ENCODE results near the gene FKBP5. TPM values are rescaled to one million over a fixed set of nuclear protein-coding genes. Genes with fewer than 3 reads are reported as not detected.

Gene FKBP5
- total and polyA plus RNA-seq, 10 of the 15 experiments (the other 5 are each of a cell fraction or from before 2014, with no cell fraction given) = 29.0 to 123 (median 62.3) TPM

DNA sequence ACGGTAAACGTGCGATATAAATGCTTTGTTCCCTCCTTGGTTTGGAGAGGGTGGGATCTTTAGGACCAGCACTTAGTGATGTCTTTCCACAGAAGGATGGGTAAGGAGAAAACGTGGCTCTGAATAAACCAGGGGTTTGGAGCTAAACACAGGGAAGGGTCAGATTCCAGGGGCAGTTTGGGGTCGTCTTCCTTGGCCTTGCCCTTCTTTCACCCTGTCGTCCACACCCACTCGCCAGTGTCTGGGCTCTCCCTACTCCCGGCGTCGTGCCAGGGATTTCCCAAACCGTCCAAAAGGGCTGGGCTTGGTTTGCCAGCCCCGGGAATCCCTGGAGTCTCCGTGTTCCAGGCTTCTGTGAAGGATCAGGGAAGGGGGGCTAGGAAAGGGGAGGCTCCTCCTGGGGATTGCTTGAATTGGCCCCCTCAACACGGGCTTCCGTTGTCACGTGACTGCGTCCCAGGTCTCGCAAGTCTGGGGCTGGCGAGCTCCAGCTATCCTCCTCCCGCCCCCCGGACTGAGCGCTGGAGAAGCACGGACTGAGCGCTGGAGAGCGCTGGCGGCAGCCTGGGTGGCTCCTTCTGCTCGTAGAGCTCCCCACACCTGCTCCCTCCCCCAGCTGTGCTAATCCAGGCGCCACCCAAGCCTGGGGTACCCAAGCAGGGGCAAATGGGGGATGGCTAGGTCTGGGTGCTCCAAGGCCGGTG, 38.7 kb upstream of the FKBP5 start (continued):
- TF ChIP-seq, protein P1, sequence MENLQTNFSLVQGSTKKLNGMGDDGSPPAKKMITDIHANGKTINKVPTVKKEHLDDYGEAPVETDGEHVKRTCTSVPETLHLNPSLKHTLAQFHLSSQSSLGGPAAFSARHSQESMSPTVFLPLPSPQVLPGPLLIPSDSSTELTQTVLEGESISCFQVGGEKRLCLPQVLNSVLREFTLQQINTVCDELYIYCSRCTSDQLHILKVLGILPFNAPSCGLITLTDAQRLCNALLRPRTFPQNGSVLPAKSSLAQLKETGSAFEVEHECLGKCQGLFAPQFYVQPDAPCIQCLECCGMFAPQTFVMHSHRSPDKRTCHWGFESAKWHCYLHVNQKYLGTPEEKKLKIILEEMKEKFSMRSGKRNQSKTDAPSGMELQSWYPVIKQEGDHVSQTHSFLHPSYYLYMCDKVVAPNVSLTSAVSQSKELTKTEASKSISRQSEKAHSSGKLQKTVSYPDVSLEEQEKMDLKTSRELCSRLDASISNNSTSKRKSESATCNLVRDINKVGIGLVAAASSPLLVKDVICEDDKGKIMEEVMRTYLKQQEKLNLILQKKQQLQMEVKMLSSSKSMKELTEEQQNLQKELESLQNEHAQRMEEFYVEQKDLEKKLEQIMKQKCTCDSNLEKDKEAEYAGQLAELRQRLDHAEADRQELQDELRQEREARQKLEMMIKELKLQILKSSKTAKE (IDR thresholded peaks at IDR 0.05; ENCODE audit: low read depth, poor library complexity, severe bottlenecking) = no peak
- TF ChIP-seq ASH2L (IDR thresholded peaks at IDR 0.05; ENCODE audit: borderline replicate concordance, low read depth) = no peak
- TF ChIP-seq, protein P2, sequence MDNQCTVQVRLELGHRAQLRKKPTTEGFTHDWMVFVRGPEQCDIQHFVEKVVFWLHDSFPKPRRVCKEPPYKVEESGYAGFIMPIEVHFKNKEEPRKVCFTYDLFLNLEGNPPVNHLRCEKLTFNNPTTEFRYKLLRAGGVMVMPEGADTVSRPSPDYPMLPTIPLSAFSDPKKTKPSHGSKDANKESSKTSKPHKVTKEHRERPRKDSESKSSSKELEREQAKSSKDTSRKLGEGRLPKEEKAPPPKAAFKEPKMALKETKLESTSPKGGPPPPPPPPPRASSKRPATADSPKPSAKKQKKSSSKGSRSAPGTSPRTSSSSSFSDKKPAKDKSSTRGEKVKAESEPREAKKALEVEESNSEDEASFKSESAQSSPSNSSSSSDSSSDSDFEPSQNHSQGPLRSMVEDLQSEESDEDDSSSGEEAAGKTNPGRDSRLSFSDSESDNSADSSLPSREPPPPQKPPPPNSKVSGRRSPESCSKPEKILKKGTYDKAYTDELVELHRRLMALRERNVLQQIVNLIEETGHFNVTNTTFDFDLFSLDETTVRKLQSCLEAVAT (IDR thresholded peaks at IDR 0.05) = no peak
- TF ChIP-seq WRNIP1 (IDR thresholded peaks at IDR 0.05; ENCODE audit: borderline replicate concordance, low read depth, low read length) = no peak
- no peak for TF ChIP-seq CREB1 (IDR thresholded peaks at IDR 0.05; ENCODE audit: low read depth)
- TF ChIP-seq SUZ12 (IDR thresholded peaks at IDR 0.05; ENCODE audit: unreplicated experiment) = no peak
- TF ChIP-seq SMARCA5 (IDR thresholded peaks at IDR 0.05) = 0 out of 2 replicates have a peak, but pooled peaks have one; percentile 63
- TF ChIP-seq, protein P3, sequence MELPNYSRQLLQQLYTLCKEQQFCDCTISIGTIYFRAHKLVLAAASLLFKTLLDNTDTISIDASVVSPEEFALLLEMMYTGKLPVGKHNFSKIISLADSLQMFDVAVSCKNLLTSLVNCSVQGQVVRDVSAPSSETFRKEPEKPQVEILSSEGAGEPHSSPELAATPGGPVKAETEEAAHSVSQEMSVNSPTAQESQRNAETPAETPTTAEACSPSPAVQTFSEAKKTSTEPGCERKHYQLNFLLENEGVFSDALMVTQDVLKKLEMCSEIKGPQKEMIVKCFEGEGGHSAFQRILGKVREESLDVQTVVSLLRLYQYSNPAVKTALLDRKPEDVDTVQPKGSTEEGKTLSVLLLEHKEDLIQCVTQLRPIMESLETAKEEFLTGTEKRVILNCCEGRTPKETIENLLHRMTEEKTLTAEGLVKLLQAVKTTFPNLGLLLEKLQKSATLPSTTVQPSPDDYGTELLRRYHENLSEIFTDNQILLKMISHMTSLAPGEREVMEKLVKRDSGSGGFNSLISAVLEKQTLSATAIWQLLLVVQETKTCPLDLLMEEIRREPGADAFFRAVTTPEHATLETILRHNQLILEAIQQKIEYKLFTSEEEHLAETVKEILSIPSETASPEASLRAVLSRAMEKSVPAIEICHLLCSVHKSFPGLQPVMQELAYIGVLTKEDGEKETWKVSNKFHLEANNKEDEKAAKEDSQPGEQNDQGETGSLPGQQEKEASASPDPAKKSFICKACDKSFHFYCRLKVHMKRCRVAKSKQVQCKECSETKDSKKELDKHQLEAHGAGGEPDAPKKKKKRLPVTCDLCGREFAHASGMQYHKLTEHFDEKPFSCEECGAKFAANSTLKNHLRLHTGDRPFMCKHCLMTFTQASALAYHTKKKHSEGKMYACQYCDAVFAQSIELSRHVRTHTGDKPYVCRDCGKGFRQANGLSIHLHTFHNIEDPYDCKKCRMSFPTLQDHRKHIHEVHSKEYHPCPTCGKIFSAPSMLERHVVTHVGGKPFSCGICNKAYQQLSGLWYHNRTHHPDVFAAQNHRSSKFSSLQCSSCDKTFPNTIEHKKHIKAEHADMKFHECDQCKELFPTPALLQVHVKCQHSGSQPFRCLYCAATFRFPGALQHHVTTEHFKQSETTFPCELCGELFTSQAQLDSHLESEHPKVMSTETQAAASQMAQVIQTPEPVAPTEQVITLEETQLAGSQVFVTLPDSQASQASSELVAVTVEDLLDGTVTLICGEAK (IDR thresholded peaks at IDR 0.05; ENCODE audit: borderline replicate concordance) = 0 out of 2 replicates have a peak, but pooled peaks have one; percentile 18
- peak; percentile 69; the same call in 1 of the 2 replicates for TF ChIP-seq LARP7 (IDR thresholded peaks at IDR 0.05)
- TF ChIP-seq GATAD2B (conservative IDR thresholded peaks at IDR 0.05; ENCODE audit: low read depth) = no peak; the same call in 1 of the 2 replicates
- TF ChIP-seq, protein P4, sequence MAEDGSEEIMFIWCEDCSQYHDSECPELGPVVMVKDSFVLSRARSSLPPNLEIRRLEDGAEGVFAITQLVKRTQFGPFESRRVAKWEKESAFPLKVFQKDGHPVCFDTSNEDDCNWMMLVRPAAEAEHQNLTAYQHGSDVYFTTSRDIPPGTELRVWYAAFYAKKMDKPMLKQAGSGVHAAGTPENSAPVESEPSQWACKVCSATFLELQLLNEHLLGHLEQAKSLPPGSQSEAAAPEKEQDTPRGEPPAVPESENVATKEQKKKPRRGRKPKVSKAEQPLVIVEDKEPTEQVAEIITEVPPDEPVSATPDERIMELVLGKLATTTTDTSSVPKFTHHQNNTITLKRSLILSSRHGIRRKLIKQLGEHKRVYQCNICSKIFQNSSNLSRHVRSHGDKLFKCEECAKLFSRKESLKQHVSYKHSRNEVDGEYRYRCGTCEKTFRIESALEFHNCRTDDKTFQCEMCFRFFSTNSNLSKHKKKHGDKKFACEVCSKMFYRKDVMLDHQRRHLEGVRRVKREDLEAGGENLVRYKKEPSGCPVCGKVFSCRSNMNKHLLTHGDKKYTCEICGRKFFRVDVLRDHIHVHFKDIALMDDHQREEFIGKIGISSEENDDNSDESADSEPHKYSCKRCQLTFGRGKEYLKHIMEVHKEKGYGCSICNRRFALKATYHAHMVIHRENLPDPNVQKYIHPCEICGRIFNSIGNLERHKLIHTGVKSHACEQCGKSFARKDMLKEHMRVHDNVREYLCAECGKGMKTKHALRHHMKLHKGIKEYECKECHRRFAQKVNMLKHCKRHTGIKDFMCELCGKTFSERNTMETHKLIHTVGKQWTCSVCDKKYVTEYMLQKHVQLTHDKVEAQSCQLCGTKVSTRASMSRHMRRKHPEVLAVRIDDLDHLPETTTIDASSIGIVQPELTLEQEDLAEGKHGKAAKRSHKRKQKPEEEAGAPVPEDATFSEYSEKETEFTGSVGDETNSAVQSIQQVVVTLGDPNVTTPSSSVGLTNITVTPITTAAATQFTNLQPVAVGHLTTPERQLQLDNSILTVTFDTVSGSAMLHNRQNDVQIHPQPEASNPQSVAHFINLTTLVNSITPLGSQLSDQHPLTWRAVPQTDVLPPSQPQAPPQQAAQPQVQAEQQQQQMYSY (CRISPR knock-in tag; IDR thresholded peaks at IDR 0.05) = 0 out of 2 replicates have a peak, but pooled peaks have one; percentile 31
- TF ChIP-seq, protein P5, sequence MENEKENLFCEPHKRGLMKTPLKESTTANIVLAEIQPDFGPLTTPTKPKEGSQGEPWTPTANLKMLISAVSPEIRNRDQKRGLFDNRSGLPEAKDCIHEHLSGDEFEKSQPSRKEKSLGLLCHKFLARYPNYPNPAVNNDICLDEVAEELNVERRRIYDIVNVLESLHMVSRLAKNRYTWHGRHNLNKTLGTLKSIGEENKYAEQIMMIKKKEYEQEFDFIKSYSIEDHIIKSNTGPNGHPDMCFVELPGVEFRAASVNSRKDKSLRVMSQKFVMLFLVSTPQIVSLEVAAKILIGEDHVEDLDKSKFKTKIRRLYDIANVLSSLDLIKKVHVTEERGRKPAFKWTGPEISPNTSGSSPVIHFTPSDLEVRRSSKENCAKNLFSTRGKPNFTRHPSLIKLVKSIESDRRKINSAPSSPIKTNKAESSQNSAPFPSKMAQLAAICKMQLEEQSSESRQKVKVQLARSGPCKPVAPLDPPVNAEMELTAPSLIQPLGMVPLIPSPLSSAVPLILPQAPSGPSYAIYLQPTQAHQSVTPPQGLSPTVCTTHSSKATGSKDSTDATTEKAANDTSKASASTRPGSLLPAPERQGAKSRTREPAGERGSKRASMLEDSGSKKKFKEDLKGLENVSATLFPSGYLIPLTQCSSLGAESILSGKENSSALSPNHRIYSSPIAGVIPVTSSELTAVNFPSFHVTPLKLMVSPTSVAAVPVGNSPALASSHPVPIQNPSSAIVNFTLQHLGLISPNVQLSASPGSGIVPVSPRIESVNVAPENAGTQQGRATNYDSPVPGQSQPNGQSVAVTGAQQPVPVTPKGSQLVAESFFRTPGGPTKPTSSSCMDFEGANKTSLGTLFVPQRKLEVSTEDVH (IDR thresholded peaks at IDR 0.05; ENCODE audit: low read depth, partially characterized antibody) = no peak
- no peak for TF ChIP-seq ZNF384 (IDR thresholded peaks at IDR 0.05; ENCODE audit: borderline replicate concordance, low read depth, low read length)
- TF ChIP-seq ZBED1 (IDR thresholded peaks at IDR 0.05; ENCODE audit: borderline replicate concordance) = no peak

Data from GM12878 (cell line).